Dermis lymphatic vessel endothelial cell (primary cell): ENCODE results near the gene ARIH1. TPM values are rescaled to one million over a fixed set of nuclear protein-coding genes. Genes with fewer than 3 reads are reported as not detected.

Experiments
- total RNA-seq: library from RNA; depleted of rRNA; stranded (reverse); fragments of >200 nt; gene quantifications from 2 replicates; pipeline ENCODE4 v1.2.1, GENCODE V29; 2014

Gene ARIH1, protein sequence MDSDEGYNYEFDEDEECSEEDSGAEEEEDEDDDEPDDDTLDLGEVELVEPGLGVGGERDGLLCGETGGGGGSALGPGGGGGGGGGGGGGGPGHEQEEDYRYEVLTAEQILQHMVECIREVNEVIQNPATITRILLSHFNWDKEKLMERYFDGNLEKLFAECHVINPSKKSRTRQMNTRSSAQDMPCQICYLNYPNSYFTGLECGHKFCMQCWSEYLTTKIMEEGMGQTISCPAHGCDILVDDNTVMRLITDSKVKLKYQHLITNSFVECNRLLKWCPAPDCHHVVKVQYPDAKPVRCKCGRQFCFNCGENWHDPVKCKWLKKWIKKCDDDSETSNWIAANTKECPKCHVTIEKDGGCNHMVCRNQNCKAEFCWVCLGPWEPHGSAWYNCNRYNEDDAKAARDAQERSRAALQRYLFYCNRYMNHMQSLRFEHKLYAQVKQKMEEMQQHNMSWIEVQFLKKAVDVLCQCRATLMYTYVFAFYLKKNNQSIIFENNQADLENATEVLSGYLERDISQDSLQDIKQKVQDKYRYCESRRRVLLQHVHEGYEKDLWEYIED
- 26.7 and 33.3 TPM in 2 replicates for total RNA-seq

GRCh38 chr15:72473614-72474465 is at the start of gene ARIH1:
TSS of gene ARIH1 (plus strand) at chr15:72474330. CDS start at chr15:72474640, 310 bp downstream.

Other genes starting within 250 kb of the ARIH1 start
- 506 and 691 TPM in 2 replicates for gene PKM, start 243.1 kb upstream of the ARIH1 start, total RNA-seq
- 10.9 and 13.2 TPM in 2 replicates for gene PARP6, start 201.8 kb upstream of the ARIH1 start, total RNA-seq
- gene CELF6, start 154.2 kb upstream of the ARIH1 start, total RNA-seq: 0.11 and 0.17 TPM in 2 replicates
- gene HEXA, start 98.3 kb upstream of the ARIH1 start, total RNA-seq: 98.3 and 116 TPM in 2 replicates
- gene TMEM202, start 76.0 kb upstream of the ARIH1 start, total RNA-seq: not detected in 2 replicates
- gene GOLGA6B, start 180.4 kb downstream of the ARIH1 start, total RNA-seq: not detected in 2 replicates
- gene HIGD2B, start 211.9 kb downstream of the ARIH1 start, total RNA-seq: 0.11 and 0.17 TPM in 2 replicates
- gene BBS4, start 211.9 kb downstream of the ARIH1 start, total RNA-seq: 5.7 and 11.3 TPM in 2 replicates